ENCODE data around the gene INTS4.

DNA sequence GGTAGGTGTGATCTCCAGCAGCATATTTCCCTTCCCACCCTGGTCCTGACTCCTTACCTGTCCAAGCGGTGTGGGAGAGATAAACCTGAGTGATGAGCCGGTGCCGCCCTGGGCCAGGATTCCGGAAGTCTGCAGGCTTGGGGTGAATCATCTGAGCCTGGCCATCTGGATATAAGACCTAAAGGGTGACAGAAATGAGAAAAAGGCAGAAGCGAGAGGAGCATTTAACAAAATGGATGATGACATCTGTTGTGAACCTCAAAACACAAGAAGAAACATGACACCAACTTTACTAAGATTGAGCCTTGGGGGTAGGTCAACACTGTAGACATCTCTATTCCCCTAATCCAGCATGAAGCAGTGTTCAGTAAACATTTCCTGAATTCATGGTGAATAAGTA, 110.7 kb downstream of the INTS4 start:
- TF ChIP-seq EZH2 (IDR thresholded peaks at IDR 0.05; ENCODE audit: borderline replicate concordance, low read depth, low read length, severe bottlenecking) = no peak
- TF ChIP-seq, protein P1, sequence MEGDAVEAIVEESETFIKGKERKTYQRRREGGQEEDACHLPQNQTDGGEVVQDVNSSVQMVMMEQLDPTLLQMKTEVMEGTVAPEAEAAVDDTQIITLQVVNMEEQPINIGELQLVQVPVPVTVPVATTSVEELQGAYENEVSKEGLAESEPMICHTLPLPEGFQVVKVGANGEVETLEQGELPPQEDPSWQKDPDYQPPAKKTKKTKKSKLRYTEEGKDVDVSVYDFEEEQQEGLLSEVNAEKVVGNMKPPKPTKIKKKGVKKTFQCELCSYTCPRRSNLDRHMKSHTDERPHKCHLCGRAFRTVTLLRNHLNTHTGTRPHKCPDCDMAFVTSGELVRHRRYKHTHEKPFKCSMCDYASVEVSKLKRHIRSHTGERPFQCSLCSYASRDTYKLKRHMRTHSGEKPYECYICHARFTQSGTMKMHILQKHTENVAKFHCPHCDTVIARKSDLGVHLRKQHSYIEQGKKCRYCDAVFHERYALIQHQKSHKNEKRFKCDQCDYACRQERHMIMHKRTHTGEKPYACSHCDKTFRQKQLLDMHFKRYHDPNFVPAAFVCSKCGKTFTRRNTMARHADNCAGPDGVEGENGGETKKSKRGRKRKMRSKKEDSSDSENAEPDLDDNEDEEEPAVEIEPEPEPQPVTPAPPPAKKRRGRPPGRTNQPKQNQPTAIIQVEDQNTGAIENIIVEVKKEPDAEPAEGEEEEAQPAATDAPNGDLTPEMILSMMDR (IDR thresholded peaks at IDR 0.05; ENCODE audit: borderline replicate concordance, extremely low read depth, low read length, poor library complexity, severe bottlenecking) = no peak

All from DND-41 (cell line).